ENCODE measurements around the gene CSNK1G1.

The CSNK1G1 gene

GRCh38 chr15:64152507-64153387 lies 203.2 kb downstream of the CSNK1G1 start:
- TF ChIP-seq, protein P1, sequence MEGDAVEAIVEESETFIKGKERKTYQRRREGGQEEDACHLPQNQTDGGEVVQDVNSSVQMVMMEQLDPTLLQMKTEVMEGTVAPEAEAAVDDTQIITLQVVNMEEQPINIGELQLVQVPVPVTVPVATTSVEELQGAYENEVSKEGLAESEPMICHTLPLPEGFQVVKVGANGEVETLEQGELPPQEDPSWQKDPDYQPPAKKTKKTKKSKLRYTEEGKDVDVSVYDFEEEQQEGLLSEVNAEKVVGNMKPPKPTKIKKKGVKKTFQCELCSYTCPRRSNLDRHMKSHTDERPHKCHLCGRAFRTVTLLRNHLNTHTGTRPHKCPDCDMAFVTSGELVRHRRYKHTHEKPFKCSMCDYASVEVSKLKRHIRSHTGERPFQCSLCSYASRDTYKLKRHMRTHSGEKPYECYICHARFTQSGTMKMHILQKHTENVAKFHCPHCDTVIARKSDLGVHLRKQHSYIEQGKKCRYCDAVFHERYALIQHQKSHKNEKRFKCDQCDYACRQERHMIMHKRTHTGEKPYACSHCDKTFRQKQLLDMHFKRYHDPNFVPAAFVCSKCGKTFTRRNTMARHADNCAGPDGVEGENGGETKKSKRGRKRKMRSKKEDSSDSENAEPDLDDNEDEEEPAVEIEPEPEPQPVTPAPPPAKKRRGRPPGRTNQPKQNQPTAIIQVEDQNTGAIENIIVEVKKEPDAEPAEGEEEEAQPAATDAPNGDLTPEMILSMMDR (IDR thresholded peaks at IDR 0.05): no peak

DNA sequence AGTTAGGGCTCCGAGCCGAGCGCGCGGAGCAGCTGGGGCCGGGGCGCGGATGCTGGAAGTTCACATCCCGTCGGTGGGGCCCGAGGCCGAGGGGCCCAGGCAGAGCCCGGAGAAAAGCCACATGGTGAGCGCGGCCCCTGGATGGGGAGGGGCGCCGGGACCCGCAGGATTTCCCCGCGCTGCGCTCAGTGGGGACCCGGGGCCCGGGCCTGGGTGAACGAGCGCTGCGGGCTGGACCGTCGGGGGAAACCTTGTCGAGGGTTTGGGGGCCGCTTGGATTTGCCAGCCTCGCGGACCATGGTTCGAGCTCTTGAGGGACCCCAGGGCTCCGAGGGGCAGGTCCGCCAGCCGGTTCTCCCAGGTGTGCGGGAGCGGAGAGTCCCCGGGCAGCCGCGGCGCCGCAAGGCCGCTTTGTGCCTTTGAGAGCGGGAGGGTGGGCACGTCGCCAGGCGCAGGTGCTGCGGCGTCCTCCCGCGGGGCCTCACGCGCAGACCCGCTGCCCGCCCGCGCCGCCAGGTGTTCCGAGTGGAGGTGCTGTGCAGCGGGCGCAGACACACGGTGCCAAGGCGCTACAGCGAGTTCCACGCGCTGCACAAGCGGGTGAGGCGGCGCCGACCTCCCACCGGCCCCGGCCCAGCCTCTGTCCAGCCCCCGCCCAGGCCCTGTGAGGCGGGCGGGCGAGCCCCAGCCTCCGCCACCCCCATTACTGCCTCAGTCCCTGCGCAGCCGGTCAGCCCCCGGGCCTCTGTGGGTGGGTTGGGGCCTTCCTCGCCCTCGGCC lies 204.1 kb downstream of the CSNK1G1 start, which contains the start of gene SNX22:
TSS of gene SNX22 (plus strand) at position 5 of the 780 bp plus-strand sequence. CDS start at position 50, 45 bp downstream.
- TF ChIP-seq, protein P1 (IDR thresholded peaks at IDR 0.05): no peak

GRCh38 chr15:64149893-64150578 lies 205.9 kb downstream of the CSNK1G1 start:
- TF ChIP-seq, protein P1 (IDR thresholded peaks at IDR 0.05): no peak

DNA sequence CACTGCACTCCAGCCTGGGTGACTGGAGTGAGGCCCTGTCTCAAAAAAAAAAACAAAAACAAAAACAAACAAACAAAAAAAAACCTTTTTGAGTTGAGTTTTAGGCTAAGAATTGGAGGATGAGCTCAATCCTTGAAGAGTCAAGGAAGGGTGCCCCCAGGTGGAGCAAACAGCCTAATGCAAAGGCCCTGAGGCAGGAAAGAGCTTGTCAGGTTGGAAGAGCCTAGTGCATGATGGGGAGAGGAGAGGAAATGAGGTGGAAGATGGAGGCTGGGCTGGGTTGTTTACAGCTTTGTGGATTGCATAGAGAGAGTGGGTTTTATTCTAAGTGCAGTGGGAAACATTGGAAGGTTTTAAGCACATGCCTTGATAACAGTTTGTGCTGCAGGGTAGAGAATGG lies 206.5 kb downstream of the CSNK1G1 start:
- TF ChIP-seq, protein P1 (IDR thresholded peaks at IDR 0.05): peak; percentile 26; the same call in 1 of the 2 replicates

- TF ChIP-seq, protein P1 (IDR thresholded peaks at IDR 0.05): no peak
Observed at GRCh38 chr15:64148581-64148980, 207.4 kb downstream of the CSNK1G1 start.

DNA sequence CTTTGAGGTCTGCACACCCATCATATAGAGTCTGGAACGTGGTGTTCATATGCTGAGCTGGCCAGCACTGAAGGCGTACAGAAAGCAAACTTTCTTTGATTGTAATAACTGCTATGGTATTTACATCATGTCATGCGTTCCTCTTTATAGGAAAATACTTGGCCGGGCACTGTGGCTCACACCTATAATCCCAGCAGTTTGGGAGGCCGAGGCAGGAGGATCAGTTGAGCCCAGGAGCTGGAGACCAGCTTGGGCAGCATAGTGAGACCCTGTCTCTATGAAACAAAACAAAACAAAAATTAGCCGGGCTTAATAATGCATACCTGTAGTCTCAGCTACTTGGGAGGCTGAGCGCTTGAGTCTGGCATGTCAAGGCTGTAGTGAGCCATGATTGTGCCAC lies 207.8 kb downstream of the CSNK1G1 start:
- TF ChIP-seq, protein P1 (IDR thresholded peaks at IDR 0.05): no peak

Measured in LNCAP (cell line).